Left ventricle myocardium inferior (tissue), 1 donor: ENCODE data around the gene NPPC. TPM values are rescaled to one million over a fixed set of nuclear protein-coding genes. Genes with fewer than 3 reads are reported as not detected.
A peak's percentile ranks its signal among the peaks of the same experiment; 100 is the strongest.

ENCODE experiments used
- DNase-seq: peaks from one replicate; pipeline ENCODE4 v3.0.0-alpha.2; 2020
- H3K27ac ChIP-seq: fragments of 200-600 bp; replicated peaks from 2 replicates; pipeline ENCODE4 v1.8.0; 2021
- H3K27me3 ChIP-seq: fragments of 200-600 bp; 2 replicates; pipeline ENCODE4 v1.8.0; 2021; ENCODE audit warnings: low read depth
- H3K36me3 ChIP-seq: fragments of 200-600 bp; 2 replicates; pipeline ENCODE4 v1.8.0; 2021
- H3K4me1 ChIP-seq: fragments of 200-600 bp; 2 replicates; pipeline ENCODE4 v1.8.0; 2021
- H3K4me3 ChIP-seq: fragments of 200-600 bp; 2 replicates; pipeline ENCODE4 v1.8.0; 2021; ENCODE audit warnings: mild to moderate bottlenecking, moderate library complexity
- H3K9me3 ChIP-seq: fragments of 200-600 bp; replicated peaks from 2 replicates; pipeline ENCODE4 v1.8.0; 2021
- intact Hi-C: fragments of 100-400 bp; cut with micrococcal nuclease; formaldehyde crosslinking; loops from one replicate; pipeline ENCODE4 v1.11.0; 2022
- long read RNA-seq: library from polyadenylated mRNA; unstranded; transcript quantifications from one replicate; pipeline ENCODE4 v2.0.0, GENCODE V29; 2021
- total RNA-seq: library from RNA; stranded (reverse); fragmentation: NEBNext Ultra II Directional; extraction: Animal tissue kit (Norgen Biotek cat#: 25700); gene quantifications from one replicate; pipeline ENCODE4 v1.2.1, GENCODE V29; 2021
- TF ChIP-seq, protein P1 (sequence below): fragments of 200-600 bp; IDR thresholded peaks from 2 replicates; pipeline ENCODE4 v1.8.0; 2021; ENCODE audit warnings: antibody characterized with exemption, mild to moderate bottlenecking, borderline replicate concordance
- donor health status: DM: no; HTN: yes; CAD: no; lungs with severe emphysema.

NPPC gene, protein sequence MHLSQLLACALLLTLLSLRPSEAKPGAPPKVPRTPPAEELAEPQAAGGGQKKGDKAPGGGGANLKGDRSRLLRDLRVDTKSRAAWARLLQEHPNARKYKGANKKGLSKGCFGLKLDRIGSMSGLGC
- total RNA-seq, result 3.0 TPM
- long read RNA-seq, partial matches to known transcripts, result 0 of 1 reads
- long read RNA-seq, other reads (novel, unspliced or antisense), result 0 of 1 reads

DNA sequence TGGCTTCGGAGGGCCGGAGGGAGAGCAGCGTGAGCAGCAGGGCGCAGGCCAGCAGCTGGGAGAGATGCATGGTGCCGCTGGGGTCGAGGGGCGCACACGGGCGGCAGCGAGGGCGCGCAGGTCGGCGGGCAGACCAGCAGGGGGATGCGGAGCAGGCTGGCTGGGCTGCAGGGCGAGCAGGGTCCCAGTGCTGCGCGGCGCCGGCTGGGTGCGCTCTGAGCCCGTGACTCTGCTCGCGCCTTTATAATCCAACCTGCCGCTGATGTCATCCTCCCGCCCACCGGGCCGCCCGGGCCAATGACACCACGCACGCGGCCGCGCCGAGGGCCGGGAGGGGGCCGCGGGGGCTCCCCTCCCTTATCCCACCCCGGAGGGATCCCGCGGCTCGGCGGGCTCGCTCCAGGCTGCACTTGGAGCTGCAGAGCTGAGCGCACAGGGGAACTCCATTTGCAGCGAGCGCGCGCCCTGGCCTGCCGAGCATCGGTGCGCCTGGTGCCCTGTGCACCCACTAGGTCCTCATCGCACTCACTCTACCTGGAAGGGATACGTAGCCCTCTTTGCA lies at the start of gene NPPC:
Gene NPPC (minus strand): TSS at position 217 of the 562 bp plus-strand sequence. CDS start 147 bp downstream, at position 70.
- H3K4me3 ChIP-seq, result peak within 1 kb of the TSS; percentile 71
- intact Hi-C loops, result loop anchor here (5.0 to 10.0 kb wide), 2 partner anchors 216 to 399 kb away; no protein-coding TSS in a partner anchor
- peaks cover 30% of the 10 kb centered on the region for H3K4me1 ChIP-seq
- no peak within 1 kb of the TSS for H3K27ac ChIP-seq
- peaks cover 98% of the 10 kb centered on the region for H3K27me3 ChIP-seq
- H3K9me3 ChIP-seq, result no peaks in the 10 kb centered on the region
- peak; percentile 76 for DNase-seq
- no peaks in the 10 kb centered on the region for H3K36me3 ChIP-seq
- TF ChIP-seq, protein P1, sequence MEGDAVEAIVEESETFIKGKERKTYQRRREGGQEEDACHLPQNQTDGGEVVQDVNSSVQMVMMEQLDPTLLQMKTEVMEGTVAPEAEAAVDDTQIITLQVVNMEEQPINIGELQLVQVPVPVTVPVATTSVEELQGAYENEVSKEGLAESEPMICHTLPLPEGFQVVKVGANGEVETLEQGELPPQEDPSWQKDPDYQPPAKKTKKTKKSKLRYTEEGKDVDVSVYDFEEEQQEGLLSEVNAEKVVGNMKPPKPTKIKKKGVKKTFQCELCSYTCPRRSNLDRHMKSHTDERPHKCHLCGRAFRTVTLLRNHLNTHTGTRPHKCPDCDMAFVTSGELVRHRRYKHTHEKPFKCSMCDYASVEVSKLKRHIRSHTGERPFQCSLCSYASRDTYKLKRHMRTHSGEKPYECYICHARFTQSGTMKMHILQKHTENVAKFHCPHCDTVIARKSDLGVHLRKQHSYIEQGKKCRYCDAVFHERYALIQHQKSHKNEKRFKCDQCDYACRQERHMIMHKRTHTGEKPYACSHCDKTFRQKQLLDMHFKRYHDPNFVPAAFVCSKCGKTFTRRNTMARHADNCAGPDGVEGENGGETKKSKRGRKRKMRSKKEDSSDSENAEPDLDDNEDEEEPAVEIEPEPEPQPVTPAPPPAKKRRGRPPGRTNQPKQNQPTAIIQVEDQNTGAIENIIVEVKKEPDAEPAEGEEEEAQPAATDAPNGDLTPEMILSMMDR, result peak; percentile 50

DNA sequence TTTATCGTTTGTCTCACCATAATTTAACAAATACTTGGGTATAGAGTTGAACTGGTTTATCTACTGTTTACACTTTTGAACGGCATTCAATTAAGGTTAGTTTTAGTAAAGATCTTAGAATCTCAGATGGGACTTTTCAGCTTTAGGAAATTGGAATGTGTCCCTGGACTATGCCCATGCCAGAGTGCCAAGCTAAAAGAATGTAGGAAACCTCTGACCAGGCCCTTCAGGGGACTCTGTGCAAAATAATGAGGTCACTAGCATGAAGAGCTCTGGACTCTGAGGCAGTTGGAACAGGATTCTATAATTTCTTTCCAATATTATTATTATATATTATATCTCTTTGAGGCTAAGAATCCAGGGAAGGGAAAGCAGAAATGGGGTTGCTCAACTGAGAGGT lies 48.8 kb upstream of the NPPC start:
- DNase-seq, result no peak
- intact Hi-C loops, result no loop called here
- Histone ChIP-seq H3K4me1 (no peaks in the 10 kb centered on the region), H3K36me3 (peaks cover 5% of the 10 kb centered on the region), H3K9me3 (no peaks in the 10 kb centered on the region), H3K27ac (no peak overlapping the region), H3K27me3 (no peaks in the 10 kb centered on the region), H3K4me3 (no peak overlapping the region)
- TF ChIP-seq, protein P1, result no peak

DNA sequence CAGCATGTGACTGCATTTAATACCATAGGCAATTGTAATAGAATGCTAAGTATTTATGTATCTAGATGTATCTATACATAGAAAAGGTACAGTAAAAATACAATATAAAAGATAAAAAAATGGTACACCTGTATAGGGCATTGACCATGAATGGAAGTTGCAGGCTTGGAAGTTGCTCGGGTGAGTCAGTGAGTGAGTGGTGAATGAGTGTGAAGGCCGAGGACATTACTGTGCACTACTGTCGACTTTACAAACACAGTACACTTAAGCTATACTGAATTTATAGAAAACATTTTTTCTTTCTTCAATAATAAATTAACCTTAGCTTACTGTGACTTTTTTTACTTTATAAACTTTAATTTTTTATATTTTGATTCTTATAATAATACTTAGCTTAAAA lies 44.3 kb upstream of the NPPC start:
- Histone ChIP-seq H3K36me3 (peaks cover 5% of the 10 kb centered on the region), H3K4me3 (no peak overlapping the region), H3K27me3 (no peaks in the 10 kb centered on the region), H3K4me1 (peaks cover 4% of the 10 kb centered on the region), H3K9me3 (no peaks in the 10 kb centered on the region), H3K27ac (no peak overlapping the region)
- intact Hi-C loops, result no loop called here
- no peak for DNase-seq
- TF ChIP-seq, protein P1, result no peak

DNA sequence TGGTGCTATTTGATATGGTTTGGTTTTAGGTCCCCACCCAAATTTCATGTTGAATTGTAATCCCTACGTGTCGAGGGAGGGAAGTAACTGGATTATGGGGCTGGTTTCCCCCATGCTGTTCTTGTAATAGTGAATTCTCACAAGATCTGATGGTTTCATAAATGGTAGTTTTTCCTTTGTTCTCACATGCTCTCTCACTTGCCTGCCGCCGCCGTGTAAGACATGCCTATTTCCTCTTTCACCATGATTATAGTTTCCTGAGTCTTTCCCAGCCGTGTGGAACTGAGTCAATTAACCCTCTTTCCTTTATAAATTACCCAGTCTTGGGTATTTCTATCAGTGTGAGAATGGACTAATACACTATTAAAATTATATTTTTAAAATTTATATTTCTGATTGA lies 42.6 kb upstream of the NPPC start:
- TF ChIP-seq, protein P1, result no peak
- H3K36me3 ChIP-seq, result peaks cover 5% of the 10 kb centered on the region
- intact Hi-C loops, result no loop called here
- no peak overlapping the region for H3K4me3 ChIP-seq
- H3K27me3 ChIP-seq, result no peaks in the 10 kb centered on the region
- H3K27ac ChIP-seq, result no peak overlapping the region
- no peaks in the 10 kb centered on the region for H3K9me3 ChIP-seq
- H3K4me1 ChIP-seq, result peaks cover 9% of the 10 kb centered on the region
- no peak for DNase-seq

DNA sequence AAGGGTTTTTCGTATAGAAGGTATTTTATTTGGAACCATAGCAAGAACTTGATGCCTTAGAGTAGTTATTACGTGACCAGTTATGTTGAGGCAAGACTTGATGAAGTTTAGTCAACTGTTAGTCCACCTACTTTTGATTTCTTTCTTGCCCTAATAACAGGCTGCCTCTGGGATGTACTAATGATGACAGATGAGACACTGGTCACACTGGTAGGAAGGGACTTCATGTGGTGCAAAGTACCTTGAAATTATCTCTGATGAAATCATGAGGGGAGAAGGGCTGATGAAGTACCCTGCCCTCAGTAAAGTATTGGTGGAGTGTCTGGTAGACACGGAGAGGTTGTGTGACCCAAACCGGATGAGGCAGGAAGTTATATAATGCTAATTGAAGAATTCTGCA lies 40.7 kb upstream of the NPPC start:
- Histone ChIP-seq H3K4me1 (peaks cover 25% of the 10 kb centered on the region), H3K9me3 (no peaks in the 10 kb centered on the region), H3K4me3 (no peak overlapping the region), H3K36me3 (no peaks in the 10 kb centered on the region), H3K27me3 (no peaks in the 10 kb centered on the region), H3K27ac (no peak overlapping the region)
- intact Hi-C loops, result no loop called here
- TF ChIP-seq, protein P1, result no peak
- no peak for DNase-seq
